Coronary artery (tissue), 2 donors: ENCODE data around the gene ADORA2A.

Experiments
- DNase-seq: peaks from one replicate; pipeline ENCODE4 v3.0.0-alpha.2; 2017; ENCODE audit warnings: low spot score
- H3K27ac ChIP-seq, 2 donors: fragments of 200-600 bp; sonication (generic); one replicate each; pipeline ENCODE4 v1.5.1; 2016 to 2019
- H3K4me3 ChIP-seq: fragments of 200-600 bp; sonication (generic); 2 replicates; pipeline ENCODE4 v1.5.1; 2016; ENCODE audit warnings: mild to moderate bottlenecking, moderate library complexity
- CTCF ChIP-seq: fragments of 200-600 bp; sonication (generic); IDR thresholded peaks from one replicate; pipeline ENCODE4 v1.5.1; 2019; ENCODE audit warnings: antibody characterized with exemption

Gene ADORA2A

DNA sequence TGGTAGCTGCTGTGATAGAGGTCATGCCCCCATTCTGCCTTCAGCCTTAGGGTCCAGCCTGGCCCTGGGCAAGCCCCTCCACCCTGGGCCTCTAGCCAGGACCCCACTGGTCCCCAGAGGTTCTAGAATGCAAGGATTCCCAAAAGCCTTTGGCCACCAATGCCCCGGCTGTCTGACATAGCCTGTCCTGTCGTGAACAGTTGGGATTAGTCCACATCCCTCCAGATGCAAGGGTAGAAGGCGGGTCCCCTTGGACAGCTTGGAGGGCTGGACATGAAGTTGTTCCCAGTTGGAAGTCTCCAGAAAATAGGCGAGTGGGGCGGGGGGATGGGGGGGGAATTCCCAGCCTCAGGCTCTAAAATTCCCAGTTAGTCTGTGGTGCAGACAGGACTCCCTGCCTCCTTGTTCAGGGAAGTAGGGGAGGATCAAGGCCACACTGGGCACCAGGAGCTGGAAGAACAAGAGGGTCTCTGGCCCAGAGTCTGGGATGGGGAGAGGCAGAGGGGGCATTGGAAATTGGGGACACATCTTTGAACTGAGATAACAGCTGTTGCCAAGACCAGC lies 5.2 kb upstream of the ADORA2A start:
- Histone ChIP-seq H3K4me3 (no peak overlapping the region), H3K27ac (no peak overlapping the region)
- no peak for DNase-seq
- no peak for TF ChIP-seq CTCF

- no peak for DNase-seq
- peak; percentile 98 for TF ChIP-seq CTCF
- Histone ChIP-seq H3K4me3 (peak overlapping the region; percentile 81), H3K27ac (peak overlapping the region in 1 of 2 donors; percentile 55)
Observed at GRCh38 chr22:24423519-24424000, 3.8 kb upstream of the ADORA2A start.

DNA sequence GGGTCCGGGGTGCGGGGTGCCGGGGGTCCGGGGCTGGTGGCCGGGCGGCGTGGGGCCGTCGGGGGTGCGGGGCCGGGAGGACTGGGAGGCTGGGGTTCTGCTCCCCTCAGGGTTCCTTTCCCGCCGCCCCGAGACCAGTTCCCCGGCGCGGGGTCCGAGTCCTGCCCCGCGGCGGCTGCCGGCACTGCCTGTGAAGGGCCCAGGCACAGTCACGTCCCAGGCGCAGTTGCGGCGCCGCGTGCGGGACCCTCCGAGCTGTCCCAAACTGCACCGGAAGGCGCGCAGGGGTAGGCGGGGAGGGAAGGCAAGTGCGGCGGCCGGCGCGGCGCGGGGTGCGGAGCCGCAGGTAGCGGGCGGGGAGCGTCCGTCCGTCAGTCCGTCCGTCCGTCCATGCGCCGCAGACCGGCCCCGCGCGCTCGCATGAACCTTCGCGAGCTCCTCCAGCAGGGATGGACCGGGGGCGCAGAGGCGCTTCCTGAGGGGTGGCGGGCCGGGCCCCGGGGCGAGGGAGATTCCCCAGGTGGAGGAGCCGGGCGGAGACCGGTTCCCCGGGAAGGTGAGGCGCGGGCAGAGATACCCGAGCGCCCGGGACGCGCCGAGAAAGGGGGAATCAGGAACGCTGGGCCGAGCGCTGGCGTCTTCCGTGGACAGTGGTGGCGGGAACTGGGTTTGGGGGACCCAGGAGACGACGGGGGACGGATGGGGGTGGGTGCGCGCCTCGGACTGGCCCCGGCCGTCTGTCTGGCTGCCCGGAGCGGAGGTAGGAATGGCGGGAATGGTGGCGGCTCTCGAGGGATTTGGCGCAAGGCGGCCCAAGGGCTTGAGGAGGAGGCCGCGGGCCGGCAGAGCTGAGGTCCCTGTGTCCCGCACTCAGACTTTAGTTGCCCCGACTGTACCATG lies 3.1 kb upstream of the ADORA2A start:
- peak; percentile 13 for TF ChIP-seq CTCF
- no peak for DNase-seq
- H3K27ac ChIP-seq, result peak overlapping the region; percentile 19 to 55
- peak overlapping the region; percentile 81 for H3K4me3 ChIP-seq

GRCh38 chr22:24424901-24425775 lies 2.3 kb upstream of the ADORA2A start:
- peak overlapping the region; percentile 19 to 55 for H3K27ac ChIP-seq
- no peak for TF ChIP-seq CTCF
- no peak for DNase-seq
- H3K4me3 ChIP-seq, result peak overlapping the region; percentile 81

DNA sequence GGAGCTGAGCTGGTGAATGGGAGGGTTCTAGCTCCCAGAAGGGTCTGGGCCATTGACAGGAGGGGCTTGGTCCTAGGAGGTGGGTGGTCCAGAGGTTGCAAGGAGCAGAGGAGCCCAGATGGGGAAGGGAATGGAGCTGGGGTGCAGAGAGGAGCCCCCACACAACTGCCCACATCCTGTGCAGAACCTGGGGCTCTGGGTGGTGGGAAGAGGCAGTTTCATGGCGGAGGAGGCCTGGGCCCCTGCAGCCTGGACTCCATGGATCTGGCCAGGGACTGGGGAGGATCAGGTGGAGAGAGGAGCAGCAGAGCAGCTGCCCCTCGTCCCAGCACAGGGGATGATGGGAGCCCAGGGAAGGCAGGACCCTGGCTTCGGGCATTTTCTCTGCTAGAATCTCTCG lies 963 bp upstream of the ADORA2A start:
- Histone ChIP-seq H3K4me3 (no peak overlapping the region), H3K27ac (no peak overlapping the region)
- DNase-seq, result no peak
- TF ChIP-seq CTCF, result no peak

DNA sequence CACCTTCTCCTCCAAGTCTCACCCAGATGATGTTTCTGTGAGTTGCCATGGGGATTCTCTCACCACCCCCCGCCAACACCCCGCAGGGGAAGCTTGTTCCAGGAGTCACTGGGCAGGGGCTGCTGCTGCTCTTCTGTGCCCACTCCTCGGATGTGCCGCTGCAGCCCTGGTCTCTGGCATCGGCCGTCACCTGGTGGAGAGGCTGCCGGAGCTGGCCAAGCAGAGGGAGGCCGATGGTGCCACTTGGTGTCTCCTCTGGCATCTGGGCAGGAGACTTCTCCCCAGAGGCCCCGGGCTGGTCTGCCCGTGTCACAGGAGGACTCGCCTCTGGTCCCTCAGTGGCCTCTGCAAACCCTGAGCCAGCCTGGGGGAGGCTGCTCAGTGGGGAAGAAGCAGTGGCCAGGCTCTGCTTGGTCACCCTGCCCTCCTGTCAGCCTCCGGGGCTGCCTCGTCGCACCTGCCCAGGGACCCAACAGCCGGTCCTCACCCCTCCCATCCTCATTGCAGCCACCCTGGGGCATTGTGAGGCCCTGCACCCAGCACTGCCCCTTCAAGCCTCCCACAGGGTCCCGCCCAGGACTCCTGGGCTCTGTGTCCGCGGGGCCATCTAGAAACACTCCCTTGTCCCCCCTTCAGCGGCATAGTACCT lies 424 bp upstream of the ADORA2A start:
- Histone ChIP-seq H3K4me3 (no peak overlapping the region), H3K27ac (peak overlapping the region in 1 of 2 donors; percentile 15)
- TF ChIP-seq CTCF, result no peak
- no peak for DNase-seq
